Measurements from ENCODE around the gene SPNS1. TPM values are rescaled to one million over a fixed set of nuclear protein-coding genes. Genes with fewer than 3 reads are reported as not detected.
"Not testable (repeated sequence)": the region's sequence is repeated elsewhere in the genome, so short reads cannot be mapped to it uniquely, and the experiment has no call there.

The SPNS1 gene
- total and polyA plus RNA-seq, 9 donors, result 4.5 to 25.5 (median 17.4) TPM

- H3K27me3 ChIP-seq, result no peaks in the 10 kb centered on the region
- H3K36me3 ChIP-seq, result no peaks in the 10 kb centered on the region
- no peak for DNase-seq
- H3K27ac ChIP-seq, result peak overlapping the region in 1 of 2 donors; percentile 31
- WGBS, 3 donors, result 2 to 8% (median 5%) methylated on average over 24 to 30 of the region's 30 CpGs
- intact Hi-C loops (cut with DNase I), result no loop called here
- no peak for TF ChIP-seq POLR2A (IDR thresholded peaks at IDR 0.05)
- no peak for TF ChIP-seq EP300 (IDR thresholded peaks at IDR 0.05)
- no peak for TF ChIP-seq CTCF (IDR thresholded peaks at IDR 0.05)
- peak overlapping the region; percentile 96 for H3K4me3 ChIP-seq
- H3K9me3 ChIP-seq, result no peaks in the 10 kb centered on the region
- peaks cover 3% of the 10 kb centered on the region for H3K4me1 ChIP-seq (ENCODE audit: insufficient read depth)
Measured at GRCh38 chr16:28975158-28975599, 601 bp downstream of the SPNS1 start.

GRCh38 chr16:28977703-28978662, 3.4 kb downstream of the SPNS1 start:
- intact Hi-C loops (cut with DNase I), result no loop called here
- peaks cover 3% of the 10 kb centered on the region for H3K4me1 ChIP-seq (ENCODE audit: insufficient read depth)
- WGBS, 3 donors, result 79 to 83% (median 80%) methylated on average over 11 of the region's 11 CpGs
- H3K9me3 ChIP-seq, result no peaks in the 10 kb centered on the region
- H3K27ac ChIP-seq, result no peak overlapping the region
- no peaks in the 10 kb centered on the region for H3K36me3 ChIP-seq
- H3K27me3 ChIP-seq, result no peaks in the 10 kb centered on the region
- no peak overlapping the region for H3K4me3 ChIP-seq
- no peak for DNase-seq
- TF ChIP-seq POLR2A (IDR thresholded peaks at IDR 0.05) (no peak), EP300 (IDR thresholded peaks at IDR 0.05) (no peak), CTCF (IDR thresholded peaks at IDR 0.05) (no peak)

- 85 to 96% (median 88%) methylated on average over 7 of the region's 7 CpGs for WGBS, 3 donors
- not testable (repeated sequence) for DNase-seq; H3K4me3 ChIP-seq; H3K27me3 ChIP-seq; H3K4me1 ChIP-seq (ENCODE audit: insufficient read depth); H3K9me3 ChIP-seq; H3K36me3 ChIP-seq; H3K27ac ChIP-seq
- intact Hi-C loops (cut with DNase I), result loop anchor here in 1 of 4 donors (10.0 kb wide), 1 partner anchor 754 kb away; no protein-coding TSS in a partner anchor
Measured at GRCh38 chr16:28980330-28980729, 5.8 kb downstream of the SPNS1 start.

GRCh38 chr16:28980929-28981328, 6.4 kb downstream of the SPNS1 start:
- H3K36me3 ChIP-seq, result no peaks in the 10 kb centered on the region
- H3K4me1 ChIP-seq (ENCODE audit: insufficient read depth), result no peaks in the 10 kb centered on the region
- no peak overlapping the region for H3K27ac ChIP-seq
- intact Hi-C loops (cut with DNase I), result loop anchor here in 1 of 4 donors (10.0 kb wide), 1 partner anchor 754 kb away; no protein-coding TSS in a partner anchor
- WGBS, 3 donors, result 89 to 94% (median 94%) methylated on average over 7 of the region's 7 CpGs
- DNase-seq, result no peak
- H3K9me3 ChIP-seq, result no peaks in the 10 kb centered on the region
- no peak overlapping the region for H3K4me3 ChIP-seq
- TF ChIP-seq CTCF (IDR thresholded peaks at IDR 0.05) (no peak), POLR2A (IDR thresholded peaks at IDR 0.05) (no peak), EP300 (IDR thresholded peaks at IDR 0.05) (no peak)
- no peaks in the 10 kb centered on the region for H3K27me3 ChIP-seq

- no peaks in the 10 kb centered on the region for H3K36me3 ChIP-seq
- TF ChIP-seq POLR2A (IDR thresholded peaks at IDR 0.05) (no peak), EP300 (IDR thresholded peaks at IDR 0.05) (no peak), CTCF (IDR thresholded peaks at IDR 0.05) (no peak)
- H3K4me3 ChIP-seq, result no peak overlapping the region
- no peaks in the 10 kb centered on the region for H3K9me3 ChIP-seq
- intact Hi-C loops (cut with DNase I), result loop anchor here in 1 of 4 donors (10.0 kb wide), 1 partner anchor 753 kb away; no protein-coding TSS in a partner anchor
- no peaks in the 10 kb centered on the region for H3K27me3 ChIP-seq
- no peak for DNase-seq
- no peak overlapping the region for H3K27ac ChIP-seq
- WGBS, 3 donors, result 77 to 83% (median 78%) methylated on average over 12 of the region's 12 CpGs
- no peaks in the 10 kb centered on the region for H3K4me1 ChIP-seq (ENCODE audit: insufficient read depth)
Measured at GRCh38 chr16:28981517-28981916, 6.9 kb downstream of the SPNS1 start.
